Measurements from ENCODE around the gene PRR23C. TPM values are rescaled to one million over a fixed set of nuclear protein-coding genes. Genes with fewer than 3 reads are reported as not detected.
"Not testable (repeated sequence)": the region's sequence is repeated elsewhere in the genome, so short reads cannot be mapped to it uniquely, and the experiment has no call there.

PRR23C gene
- total RNA-seq, 1 experiment from 2014 or later: not detected

DNA sequence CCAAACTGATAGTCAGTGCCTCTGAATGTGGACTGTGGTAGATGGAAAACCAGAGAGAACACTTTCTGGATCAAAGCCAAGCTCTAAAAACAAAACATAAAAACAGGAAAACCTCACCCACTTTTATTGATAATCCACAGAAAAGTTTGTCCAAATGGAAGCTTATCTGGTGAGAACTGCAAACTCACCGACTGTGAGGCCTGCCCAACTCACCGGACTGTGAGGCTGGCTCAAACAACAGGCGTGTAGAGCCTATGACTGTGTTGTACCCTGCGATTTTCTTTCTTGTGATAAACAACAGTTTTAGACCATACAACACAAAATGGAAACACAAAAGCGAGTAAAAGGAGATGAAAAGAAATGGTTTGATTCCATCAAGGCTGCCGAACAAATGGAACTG lies 7.2 kb downstream of the PRR23C start (continued):
- TF ChIP-seq, protein P1, sequence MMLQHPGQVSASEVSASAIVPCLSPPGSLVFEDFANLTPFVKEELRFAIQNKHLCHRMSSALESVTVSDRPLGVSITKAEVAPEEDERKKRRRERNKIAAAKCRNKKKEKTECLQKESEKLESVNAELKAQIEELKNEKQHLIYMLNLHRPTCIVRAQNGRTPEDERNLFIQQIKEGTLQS (IDR thresholded peaks at IDR 0.05): no peak
- TF ChIP-seq ZNF274 (IDR thresholded peaks at IDR 0.05; ENCODE audit: low read depth, low read length) (no peak), CEBPB (IDR thresholded peaks at IDR 0.05; ENCODE audit: low read depth) (no peak), TCF7L2 (IDR thresholded peaks at IDR 0.05; ENCODE audit: borderline replicate concordance, extremely low read depth, insufficient read depth, insufficient read length) (no peak), POLR2AphosphoS5 (IDR thresholded peaks at IDR 0.05; ENCODE audit: low read depth, low read length) (no peak)

DNA sequence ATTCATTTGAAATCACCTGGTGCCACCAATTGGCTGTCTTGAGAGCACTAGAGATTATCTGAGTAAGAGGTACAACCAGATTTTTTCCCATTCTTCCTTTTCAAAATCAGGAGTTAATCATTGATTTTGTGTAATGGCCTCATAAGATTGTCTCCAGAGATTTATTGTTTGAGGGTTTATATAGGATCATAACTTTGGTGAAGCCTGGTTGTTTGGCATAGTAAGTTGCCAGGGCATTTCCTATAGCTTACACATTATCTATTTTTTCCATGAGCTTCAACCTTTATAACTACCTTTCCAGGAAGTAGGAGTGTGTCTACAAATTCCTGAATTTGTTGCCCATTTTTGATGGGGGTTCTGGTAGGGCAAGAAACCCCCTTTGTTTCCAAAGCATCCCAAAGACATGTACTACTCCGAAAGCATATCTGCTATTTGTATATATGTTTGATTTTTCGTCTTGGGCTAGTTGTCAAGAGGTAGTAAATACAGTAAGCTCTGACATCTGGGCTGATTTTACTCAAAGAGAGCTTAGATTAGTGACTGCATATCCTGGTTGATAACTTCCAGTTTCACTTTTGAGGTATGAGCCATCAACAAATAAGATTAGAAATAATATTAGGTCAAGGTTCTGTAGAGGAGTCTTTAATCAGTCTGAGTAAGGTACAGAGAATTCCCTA lies 12.2 kb downstream of the PRR23C start:
- intact Hi-C loops (cut with micrococcal nuclease): no loop called here
- Histone ChIP-seq H3K4me3 (replicated peaks in 1 of 2; ENCODE audit: low read depth in 1 of 2, low read length in 2 of 2) (no peak overlapping the region), H3K9me3 (ENCODE audit: control insufficient read depth in 1 of 2, insufficient read depth in 1 of 2, low read depth in 1 of 2, low read length in 2 of 2) (no peaks in the 10 kb centered on the region), H3K36me3 (ENCODE audit: control insufficient read depth in 1 of 2, insufficient read depth in 2 of 2, low read length in 2 of 2) (no peaks in the 10 kb centered on the region), H3K9me2 (ENCODE audit: insufficient read depth) (no peaks in the 10 kb centered on the region), H3K4me1 (ENCODE audit: control insufficient read depth in 1 of 2, insufficient read depth in 2 of 2, low read length in 2 of 2) (no peaks in the 10 kb centered on the region), H4K20me1 (ENCODE audit: insufficient read depth) (no peaks in the 10 kb centered on the region), H3K79me2 (ENCODE audit: insufficient read depth, low read length) (no peaks in the 10 kb centered on the region), H3K9ac (ENCODE audit: low read length) (no peak overlapping the region), H3K27ac (ENCODE audit: low read depth, low read length) (no peak overlapping the region), H3K27me3 (ENCODE audit: insufficient read depth, low read length) (no peaks in the 10 kb centered on the region), H2AFZ (ENCODE audit: low read depth, low read length, poor library complexity, severe bottlenecking) (no peak overlapping the region), H3K4me2 (ENCODE audit: low read length) (no peak overlapping the region)
- ATAC-seq (no peak), DNase-seq (ENCODE audit: low read depth, low spot score) (no peak)
- CTCF ChIA-PET: no interaction called here
- TF ChIP-seq YY1 (IDR thresholded peaks at IDR 0.05; ENCODE audit: extremely low read depth, insufficient replicate concordance, low read depth, low read length): no peak
- TF ChIP-seq, protein P2, sequence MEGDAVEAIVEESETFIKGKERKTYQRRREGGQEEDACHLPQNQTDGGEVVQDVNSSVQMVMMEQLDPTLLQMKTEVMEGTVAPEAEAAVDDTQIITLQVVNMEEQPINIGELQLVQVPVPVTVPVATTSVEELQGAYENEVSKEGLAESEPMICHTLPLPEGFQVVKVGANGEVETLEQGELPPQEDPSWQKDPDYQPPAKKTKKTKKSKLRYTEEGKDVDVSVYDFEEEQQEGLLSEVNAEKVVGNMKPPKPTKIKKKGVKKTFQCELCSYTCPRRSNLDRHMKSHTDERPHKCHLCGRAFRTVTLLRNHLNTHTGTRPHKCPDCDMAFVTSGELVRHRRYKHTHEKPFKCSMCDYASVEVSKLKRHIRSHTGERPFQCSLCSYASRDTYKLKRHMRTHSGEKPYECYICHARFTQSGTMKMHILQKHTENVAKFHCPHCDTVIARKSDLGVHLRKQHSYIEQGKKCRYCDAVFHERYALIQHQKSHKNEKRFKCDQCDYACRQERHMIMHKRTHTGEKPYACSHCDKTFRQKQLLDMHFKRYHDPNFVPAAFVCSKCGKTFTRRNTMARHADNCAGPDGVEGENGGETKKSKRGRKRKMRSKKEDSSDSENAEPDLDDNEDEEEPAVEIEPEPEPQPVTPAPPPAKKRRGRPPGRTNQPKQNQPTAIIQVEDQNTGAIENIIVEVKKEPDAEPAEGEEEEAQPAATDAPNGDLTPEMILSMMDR (IDR thresholded peaks at IDR 0.05 in 2 of 3, conservative IDR thresholded peaks at IDR 0.05 in 1 of 3; ENCODE audit: borderline replicate concordance in 1 of 3, insufficient read depth in 1 of 3, low read depth in 2 of 3, low read length in 2 of 3): no peak
- no peak for TF ChIP-seq CBX3 (IDR thresholded peaks at IDR 0.05; ENCODE audit: low read depth)
- TF ChIP-seq, protein P3, sequence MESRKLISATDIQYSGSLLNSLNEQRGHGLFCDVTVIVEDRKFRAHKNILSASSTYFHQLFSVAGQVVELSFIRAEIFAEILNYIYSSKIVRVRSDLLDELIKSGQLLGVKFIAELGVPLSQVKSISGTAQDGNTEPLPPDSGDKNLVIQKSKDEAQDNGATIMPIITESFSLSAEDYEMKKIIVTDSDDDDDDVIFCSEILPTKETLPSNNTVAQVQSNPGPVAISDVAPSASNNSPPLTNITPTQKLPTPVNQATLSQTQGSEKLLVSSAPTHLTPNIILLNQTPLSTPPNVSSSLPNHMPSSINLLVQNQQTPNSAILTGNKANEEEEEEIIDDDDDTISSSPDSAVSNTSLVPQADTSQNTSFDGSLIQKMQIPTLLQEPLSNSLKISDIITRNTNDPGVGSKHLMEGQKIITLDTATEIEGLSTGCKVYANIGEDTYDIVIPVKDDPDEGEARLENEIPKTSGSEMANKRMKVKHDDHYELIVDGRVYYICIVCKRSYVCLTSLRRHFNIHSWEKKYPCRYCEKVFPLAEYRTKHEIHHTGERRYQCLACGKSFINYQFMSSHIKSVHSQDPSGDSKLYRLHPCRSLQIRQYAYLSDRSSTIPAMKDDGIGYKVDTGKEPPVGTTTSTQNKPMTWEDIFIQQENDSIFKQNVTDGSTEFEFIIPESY (IDR thresholded peaks at IDR 0.05; ENCODE audit: extremely low read depth, insufficient replicate concordance, low read length): no peak
- TF ChIP-seq POLR2A (IDR thresholded peaks at IDR 0.05; ENCODE audit: borderline replicate concordance, extremely low read depth, insufficient read depth, insufficient read length): no peak
- no peak for TF ChIP-seq CEBPB (IDR thresholded peaks at IDR 0.05; ENCODE audit: low read depth)
- no peak for TF ChIP-seq ELF1 (IDR thresholded peaks at IDR 0.05; ENCODE audit: borderline replicate concordance, low read depth)
- TF ChIP-seq SIN3A (IDR thresholded peaks at IDR 0.05; ENCODE audit: low read depth): no peak
- TF ChIP-seq, protein P4, sequence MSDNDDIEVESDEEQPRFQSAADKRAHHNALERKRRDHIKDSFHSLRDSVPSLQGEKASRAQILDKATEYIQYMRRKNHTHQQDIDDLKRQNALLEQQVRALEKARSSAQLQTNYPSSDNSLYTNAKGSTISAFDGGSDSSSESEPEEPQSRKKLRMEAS (IDR thresholded peaks at IDR 0.05): no peak
- no TSS peak for BruUV-seq (replicated peaks)
- RAD21 ChIA-PET (ENCODE audit: low non-redundant PET in 1 of 2, low total read pairs in 2 of 2, uncharacterized antibody in 2 of 2, unreplicated experiment in 2 of 2): no interaction called here
- POLR2A ChIA-PET: no interaction called here

DNA sequence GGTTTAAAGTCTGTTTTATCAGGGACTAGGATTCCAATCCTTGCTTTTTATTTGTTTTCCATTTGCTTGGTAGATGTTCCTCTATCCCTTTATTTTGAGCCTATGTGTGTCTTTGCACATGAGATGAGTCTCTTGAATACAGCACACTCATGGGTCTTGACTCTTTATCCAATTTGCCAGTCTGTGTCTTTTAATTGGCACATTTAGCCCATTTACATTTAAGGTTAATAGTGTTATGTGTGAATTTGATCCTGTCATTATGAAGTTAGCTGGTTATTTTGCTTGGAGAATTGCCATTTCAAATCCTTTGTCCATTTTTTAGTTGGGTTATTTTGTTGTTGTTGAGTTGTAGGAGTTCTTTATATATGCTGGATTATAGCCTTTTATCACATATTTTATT lies 14.1 kb downstream of the PRR23C start:
- H4K20me1 ChIP-seq (ENCODE audit: insufficient read depth); POLR2A ChIA-PET; RAD21 ChIA-PET (ENCODE audit: low non-redundant PET in 1 of 2, low total read pairs in 2 of 2, uncharacterized antibody in 2 of 2, unreplicated experiment in 2 of 2); H3K9me2 ChIP-seq (ENCODE audit: insufficient read depth); BruUV-seq (replicated peaks); H3K79me2 ChIP-seq (ENCODE audit: insufficient read depth, low read length); CTCF ChIA-PET; H3K27me3 ChIP-seq (ENCODE audit: insufficient read depth, low read length); H3K4me1 ChIP-seq (ENCODE audit: control insufficient read depth in 1 of 2, insufficient read depth in 2 of 2, low read length in 2 of 2); H3K9me3 ChIP-seq (ENCODE audit: control insufficient read depth in 1 of 2, insufficient read depth in 1 of 2, low read depth in 1 of 2, low read length in 2 of 2); intact Hi-C loops (cut with micrococcal nuclease); DNase-seq (ENCODE audit: low read depth, low spot score); ATAC-seq; H3K36me3 ChIP-seq (ENCODE audit: control insufficient read depth in 1 of 2, insufficient read depth in 2 of 2, low read length in 2 of 2); H3K4me2 ChIP-seq (ENCODE audit: low read length); H3K9ac ChIP-seq (ENCODE audit: low read length); H3K27ac ChIP-seq (ENCODE audit: low read depth, low read length); H2AFZ ChIP-seq (ENCODE audit: low read depth, low read length, poor library complexity, severe bottlenecking); H3K4me3 ChIP-seq (replicated peaks in 1 of 2; ENCODE audit: low read depth in 1 of 2, low read length in 2 of 2): not testable (repeated sequence)

Measured in HCT116 (cell line).